Neural progenitor cell (in vitro differentiated cells): ENCODE measurements around the gene GFOD2. TPM values are rescaled to one million over a fixed set of nuclear protein-coding genes. Genes with fewer than 3 reads are reported as not detected.

Experiments used
- DNase-seq: peaks from one replicate; pipeline ENCODE4 v3.0.0-alpha.2; 2016; ENCODE audit warnings: low spot score
- H2AFZ ChIP-seq: fragments of 200-600 bp; sonication (generic); replicated peaks from 2 replicates; pipeline ENCODE4 v1.6.1; 2016; ENCODE audit warnings: antibody characterized with exemption
- H3F3A ChIP-seq: fragments of 200-600 bp; sonication (generic); 2 replicates; pipeline ENCODE4 v1.6.1; 2016; ENCODE audit warnings: antibody characterized with exemption, low read depth
- H3K27ac ChIP-seq: fragments of 200-600 bp; sonication (generic); 2 replicates; pipeline ENCODE4 v1.5.1; 2016; ENCODE audit warnings: mild to moderate bottlenecking
- H3K27me3 ChIP-seq: fragments of 200-600 bp; sonication (generic); 2 replicates; pipeline ENCODE4 v1.6.1; 2016; ENCODE audit warnings: mild to moderate bottlenecking, moderate library complexity
- H3K36me3 ChIP-seq: fragments of 200-600 bp; sonication (generic); 2 replicates; pipeline ENCODE4 v1.5.1; 2016
- H3K4me1 ChIP-seq: fragments of 200-600 bp; sonication (generic); 2 replicates; pipeline ENCODE4 v1.6.1; 2016; ENCODE audit warnings: mixed run types
- H3K4me2 ChIP-seq: fragments of 200-600 bp; sonication (generic); 2 replicates; pipeline ENCODE4 v1.6.1; 2016
- H3K4me3 ChIP-seq: fragments of 200-600 bp; sonication (generic); 2 replicates; pipeline ENCODE4 v1.5.1; 2016
- H3K79me2 ChIP-seq: fragments of 200-600 bp; sonication (generic); 2 replicates; pipeline ENCODE4 v1.6.1; 2016; ENCODE audit warnings: low read depth
- H3K9ac ChIP-seq: fragments of 200-600 bp; sonication (generic); 2 replicates; pipeline ENCODE4 v1.6.1; 2016
- H3K9me3 ChIP-seq: fragments of 200-600 bp; sonication (generic); 2 replicates; pipeline ENCODE4 v1.5.1; 2016; ENCODE audit warnings: low read depth
- H4K20me1 ChIP-seq: fragments of 200-600 bp; sonication (generic); 2 replicates; pipeline ENCODE4 v1.6.1; 2016; ENCODE audit warnings: low read depth
- H3K27ac Mint-ChIP-seq: 3 replicates; pipeline ENCODE4 v1.8.0; 2021; ENCODE audit warnings: mixed read lengths
- H3K27me3 Mint-ChIP-seq: 2 replicates; pipeline ENCODE4 v1.8.0; 2022; ENCODE audit warnings: low read depth, mild to moderate bottlenecking, inconsistent platforms, moderate library complexity, mixed read lengths; ENCODE audit not compliant: insufficient read depth
- H3K36me3 Mint-ChIP-seq: 3 replicates; pipeline ENCODE4 v1.8.0; 2021; ENCODE audit warnings: mixed read lengths
- H3K4me1 Mint-ChIP-seq: 3 replicates; pipeline ENCODE4 v1.8.0; 2021; ENCODE audit warnings: mixed read lengths
- H3K4me3 Mint-ChIP-seq: 3 replicates; pipeline ENCODE4 v1.8.0; 2021; ENCODE audit warnings: mild to moderate bottlenecking, moderate library complexity, mixed read lengths
- H3K9me3 Mint-ChIP-seq: 3 replicates; pipeline ENCODE4 v1.8.0; 2020; ENCODE audit warnings: mixed read lengths
- CTCF ChIP-seq: fragments of 200-600 bp; sonication (generic); IDR thresholded peaks from 2 replicates; pipeline ENCODE4 v1.5.1; 2017; ENCODE audit warnings: antibody characterized with exemption, mild to moderate bottlenecking
- EZH2 ChIP-seq: fragments of 200-600 bp; sonication (generic); IDR thresholded peaks from 2 replicates; pipeline ENCODE4 v1.6.1; 2017; ENCODE audit warnings: antibody characterized with exemption, mild to moderate bottlenecking, moderate library complexity
- EZH2phosphoT487 ChIP-seq: fragments of 200-600 bp; sonication (generic); IDR thresholded peaks from 2 replicates; pipeline ENCODE4 v1.6.1; 2017; ENCODE audit warnings: antibody characterized with exemption
- total RNA-seq: library from RNA; depleted of rRNA; stranded (reverse); fragments of >200 nt; gene quantifications from 2 replicates; pipeline ENCODE4 v1.2.3, GENCODE V29; 2015; ENCODE audit warnings: low replicate concordance

GFOD2 gene
- total RNA-seq, 1 donor from 2014 or later: 13.2 TPM

GRCh38 chr16:67666559-67667452, 52.3 kb downstream of the GFOD2 start, which contains the start of the genes C16orf86 and ENKD1:
TSS of gene C16orf86 (plus strand) at chr16:67666814. CDS start at chr16:67666971, 157 bp downstream.
TSS of gene ENKD1 (minus strand) at chr16:67666750. CDS start at chr16:67666442, 308 bp downstream.
- peak within 1 kb of the TSS; percentile 90 for H3K4me3 ChIP-seq
- Mint-ChIP-seq H3K36me3 (peaks cover 10% of the 10 kb centered on the region), H3K27ac (no peak within 1 kb of the TSS), H3K4me3 (peak within 1 kb of the TSS; percentile 85), H3K9me3 (no peaks in the 10 kb centered on the region), H3K4me1 (peaks cover 28% of the 10 kb centered on the region), H3K27me3 (peaks cover 7% of the 10 kb centered on the region)
- H2AFZ ChIP-seq: peak within 1 kb of the TSS; percentile 48
- H3K9me3 ChIP-seq: no peaks in the 10 kb centered on the region
- peak within 1 kb of the TSS; percentile 91 for H3K4me2 ChIP-seq
- H3K9ac ChIP-seq: no peak within 1 kb of the TSS
- H3K4me1 ChIP-seq: peaks cover 14% of the 10 kb centered on the region
- peaks cover 24% of the 10 kb centered on the region for H3F3A ChIP-seq
- DNase-seq: peak; percentile 96
- peaks cover 48% of the 10 kb centered on the region for H4K20me1 ChIP-seq
- H3K36me3 ChIP-seq: no peaks in the 10 kb centered on the region
- H3K79me2 ChIP-seq: no peaks in the 10 kb centered on the region
- TF ChIP-seq EZH2 (peak; percentile 15), CTCF (no peak)
- H3K27me3 ChIP-seq: peaks cover 7% of the 10 kb centered on the region
- H3K27ac ChIP-seq: no peak within 1 kb of the TSS

- Mint-ChIP-seq H3K9me3 (no peaks in the 10 kb centered on the region), H3K27ac (no peak overlapping the region), H3K27me3 (peaks cover 7% of the 10 kb centered on the region), H3K4me3 (peak overlapping the region; percentile 85), H3K36me3 (peaks cover 10% of the 10 kb centered on the region), H3K4me1 (peaks cover 32% of the 10 kb centered on the region)
- Histone ChIP-seq H3K4me1 (peaks cover 18% of the 10 kb centered on the region), H3K4me2 (peak overlapping the region; percentile 91), H3K79me2 (no peaks in the 10 kb centered on the region), H3F3A (peaks cover 31% of the 10 kb centered on the region), H3K27ac (no peak overlapping the region), H4K20me1 (peaks cover 55% of the 10 kb centered on the region), H3K9ac (no peak overlapping the region), H3K9me3 (no peaks in the 10 kb centered on the region), H3K27me3 (peaks cover 8% of the 10 kb centered on the region), H3K36me3 (no peaks in the 10 kb centered on the region), H2AFZ (peak overlapping the region; percentile 48), H3K4me3 (peak overlapping the region; percentile 90)
- no peak for TF ChIP-seq EZH2
- TF ChIP-seq EZH2phosphoT487: no peak
- no peak for TF ChIP-seq CTCF
- peak; percentile 79 for DNase-seq
Observed at GRCh38 chr16:67666032-67666551, 53.0 kb downstream of the GFOD2 start.

GRCh38 chr16:67665598-67665997, 53.5 kb downstream of the GFOD2 start:
- peak overlapping the region; percentile 90 for H3K4me3 ChIP-seq
- Mint-ChIP-seq H3K27me3 (peaks cover 7% of the 10 kb centered on the region), H3K27ac (no peak overlapping the region), H3K36me3 (peaks cover 10% of the 10 kb centered on the region), H3K4me1 (peaks cover 32% of the 10 kb centered on the region), H3K4me3 (peak overlapping the region; percentile 85), H3K9me3 (no peaks in the 10 kb centered on the region)
- H3K27me3 ChIP-seq: peaks cover 8% of the 10 kb centered on the region
- H3K36me3 ChIP-seq: no peaks in the 10 kb centered on the region
- no peaks in the 10 kb centered on the region for H3K79me2 ChIP-seq
- H3K9me3 ChIP-seq: no peaks in the 10 kb centered on the region
- peak overlapping the region; percentile 91 for H3K4me2 ChIP-seq
- H3K9ac ChIP-seq: no peak overlapping the region
- no peak overlapping the region for H3K27ac ChIP-seq
- H4K20me1 ChIP-seq: peaks cover 57% of the 10 kb centered on the region
- H3K4me1 ChIP-seq: peaks cover 18% of the 10 kb centered on the region
- no peak for TF ChIP-seq EZH2
- TF ChIP-seq EZH2phosphoT487: no peak
- no peak for TF ChIP-seq CTCF
- H3F3A ChIP-seq: peaks cover 34% of the 10 kb centered on the region
- H2AFZ ChIP-seq: no peak overlapping the region
- no peak for DNase-seq
